Measurements from ENCODE around the gene EVI2A. TPM values are rescaled to one million over a fixed set of nuclear protein-coding genes. Genes with fewer than 3 reads are reported as not detected.

EVI2A gene
- total RNA-seq, 4 donors from 2014 or later: 0.68 to 11.1 (median 3.3) TPM

DNA sequence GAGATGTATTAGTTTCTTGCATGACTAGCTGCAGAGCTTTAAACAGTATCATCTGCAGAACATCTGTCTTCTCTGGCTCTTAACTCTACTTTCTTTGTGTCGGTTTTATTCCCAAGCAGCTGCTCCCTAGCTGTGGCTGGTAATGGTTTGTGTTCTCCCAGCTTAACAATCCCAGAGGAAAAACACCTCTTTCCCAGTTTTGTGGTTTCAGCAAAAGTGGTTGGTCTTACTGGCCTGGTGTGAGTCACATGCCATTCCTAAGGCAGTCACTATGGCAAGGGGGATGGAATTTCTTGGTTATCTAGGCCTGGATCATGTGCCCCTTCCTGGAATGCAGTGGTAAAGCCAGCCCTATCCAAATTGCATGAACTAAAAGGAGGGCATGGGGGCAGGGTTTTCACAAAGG lies 51.8 kb downstream of the EVI2A start:
- TF ChIP-seq, protein P1, sequence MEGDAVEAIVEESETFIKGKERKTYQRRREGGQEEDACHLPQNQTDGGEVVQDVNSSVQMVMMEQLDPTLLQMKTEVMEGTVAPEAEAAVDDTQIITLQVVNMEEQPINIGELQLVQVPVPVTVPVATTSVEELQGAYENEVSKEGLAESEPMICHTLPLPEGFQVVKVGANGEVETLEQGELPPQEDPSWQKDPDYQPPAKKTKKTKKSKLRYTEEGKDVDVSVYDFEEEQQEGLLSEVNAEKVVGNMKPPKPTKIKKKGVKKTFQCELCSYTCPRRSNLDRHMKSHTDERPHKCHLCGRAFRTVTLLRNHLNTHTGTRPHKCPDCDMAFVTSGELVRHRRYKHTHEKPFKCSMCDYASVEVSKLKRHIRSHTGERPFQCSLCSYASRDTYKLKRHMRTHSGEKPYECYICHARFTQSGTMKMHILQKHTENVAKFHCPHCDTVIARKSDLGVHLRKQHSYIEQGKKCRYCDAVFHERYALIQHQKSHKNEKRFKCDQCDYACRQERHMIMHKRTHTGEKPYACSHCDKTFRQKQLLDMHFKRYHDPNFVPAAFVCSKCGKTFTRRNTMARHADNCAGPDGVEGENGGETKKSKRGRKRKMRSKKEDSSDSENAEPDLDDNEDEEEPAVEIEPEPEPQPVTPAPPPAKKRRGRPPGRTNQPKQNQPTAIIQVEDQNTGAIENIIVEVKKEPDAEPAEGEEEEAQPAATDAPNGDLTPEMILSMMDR (IDR thresholded peaks at IDR 0.05): no peak
- TF ChIP-seq POLR2A (IDR thresholded peaks at IDR 0.05): no peak
- Histone ChIP-seq H3K27me3 (no peaks in the 10 kb centered on the region), H3K36me3 (peaks cover 0 to 54% (median 0%) of the 10 kb centered on the region in 3 donors), H3K4me3 (no peak overlapping the region), H3K27ac (peak overlapping the region in 2 of 4 donors; percentile 54 to 72), H3K9me3 (no peaks in the 10 kb centered on the region), H3K4me1 (peaks cover 3 to 18% (median 17%) of the 10 kb centered on the region in 3 donors)
- intact Hi-C loops (cut with DNase I): no loop called here
- no peak for DNase-seq
- 56 to 58% methylated on average over 1 of the region's 1 CpG for WGBS, 2 donors

DNA sequence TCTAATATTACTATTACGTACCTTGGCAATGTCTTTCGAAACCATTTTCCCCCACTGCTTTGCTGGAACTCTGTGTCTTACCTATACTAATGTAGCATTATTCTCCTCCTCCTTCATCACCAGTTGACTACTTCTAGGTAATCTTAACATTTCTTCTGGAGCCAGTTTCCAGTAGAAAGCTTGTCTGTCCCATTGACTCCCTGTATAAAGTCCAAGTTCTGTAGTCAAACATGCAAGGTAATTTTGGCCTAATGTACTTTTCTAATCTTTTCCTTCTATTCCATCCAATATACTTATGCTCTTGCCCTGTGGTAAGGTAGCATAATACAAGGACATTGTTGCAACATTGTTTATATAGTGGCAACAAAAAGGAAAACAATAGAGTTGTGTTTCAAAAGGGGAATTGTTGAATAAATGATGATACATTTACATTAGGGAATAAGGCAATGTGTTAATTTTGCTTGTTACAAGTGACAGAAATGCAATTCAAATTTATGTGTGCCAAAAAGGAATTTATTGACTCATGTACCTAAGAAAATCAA lies 52.3 kb downstream of the EVI2A start:
- no peak for DNase-seq
- no peak for TF ChIP-seq POLR2A (IDR thresholded peaks at IDR 0.05)
- TF ChIP-seq, protein P1 (IDR thresholded peaks at IDR 0.05): no peak
- Histone ChIP-seq H3K27me3 (no peaks in the 10 kb centered on the region), H3K4me1 (peaks cover 0 to 13% (median 12%) of the 10 kb centered on the region in 3 donors), H3K27ac (peak overlapping the region in 1 of 4 donors; percentile 54), H3K4me3 (no peak overlapping the region), H3K9me3 (no peaks in the 10 kb centered on the region), H3K36me3 (peaks cover 0 to 54% (median 0%) of the 10 kb centered on the region in 3 donors)
- 92 to 96% methylated on average over 2 of the region's 2 CpGs for WGBS, 2 donors
- intact Hi-C loops (cut with DNase I): no loop called here

Other genes starting within 250 kb of the EVI2A start
- gene NF1, start 226.6 kb downstream of the EVI2A start, total RNA-seq: 10 to 100 TPM; 15.6 to 48.4 (median 26.9) TPM
- under 1 TPM in 1 of 4 donors, not detected in 3; 0.76 TPM for gene OMG, start 24.4 kb downstream of the EVI2A start, total RNA-seq
- gene EVI2B, start 7.6 kb downstream of the EVI2A start, total RNA-seq: 10 to 100 TPM in 1 of 4 donors, 1 to 10 TPM in 3; 1.7 to 13.4 (median 4.2) TPM
- gene RAB11FIP4, start 70.1 kb upstream of the EVI2A start, total RNA-seq: 10 to 100 TPM in 3 of 4 donors, 1 to 10 TPM in 1; 9.9 to 23.6 (median 16.1) TPM

Data from esophagus squamous epithelium (tissue), 5 donors.